SK-N-MC (cell line): ENCODE data around the gene FKBP7.
A peak's percentile ranks its signal among the peaks of the same experiment; 100 is the strongest.
"Not testable (repeated sequence)": the region's sequence is repeated elsewhere in the genome, so short reads cannot be mapped to it uniquely, and the experiment has no call there.

Experiments
- DNase-seq: peaks from one replicate; pipeline ENCODE4 v3.0.0-alpha.2; 2011; ENCODE audit warnings: low read depth, low spot score
- H3K27ac ChIP-seq: fragments of 200-600 bp; sonication (generic); 2 replicates; pipeline ENCODE4 v1.5.1; 2016; ENCODE audit warnings: mixed run types
- H3K36me3 ChIP-seq: fragments of 200-600 bp; sonication (generic); 2 replicates; pipeline ENCODE4 v1.6.1; 2017; ENCODE audit warnings: antibody characterized with exemption, low read length, mixed read lengths; ENCODE audit not compliant: insufficient read depth
- H3K4me3 ChIP-seq: fragments of 200-600 bp; sonication (generic); 2 replicates; pipeline ENCODE4 v1.5.1; 2016
- H3K9ac ChIP-seq: fragments of 200-600 bp; sonication (generic); 2 replicates; pipeline ENCODE4 v1.8.0; 2017; ENCODE audit warnings: mixed run types, mixed read lengths; ENCODE audit not compliant: insufficient read length
- H3K9me3 ChIP-seq: fragments of 200-600 bp; sonication (generic); 2 replicates; pipeline ENCODE4 v1.6.1; 2017; ENCODE audit warnings: low read depth, mild to moderate bottlenecking, antibody characterized with exemption, low read length, moderate library complexity, mixed read lengths
- EZH2 ChIP-seq: fragments of 200-600 bp; sonication (generic); IDR thresholded peaks from one replicate; pipeline ENCODE4 v1.6.1; 2017; ENCODE audit warnings: antibody characterized with exemption
- FOXP2 ChIP-seq: optimal IDR thresholded peaks from 2 replicates; pipeline ENCODE3; 2011; ENCODE audit warnings: mild to moderate bottlenecking, moderate library complexity; ENCODE audit not compliant: insufficient read depth; ENCODE audit errors: extremely low read length, control extremely low read depth
- POLR2AphosphoS5 ChIP-seq: IDR thresholded peaks from 2 replicates; pipeline ENCODE4 v1.6.1; 2012; ENCODE audit warnings: mild to moderate bottlenecking, low read depth, low read length, borderline replicate concordance

Gene FKBP7

DNA sequence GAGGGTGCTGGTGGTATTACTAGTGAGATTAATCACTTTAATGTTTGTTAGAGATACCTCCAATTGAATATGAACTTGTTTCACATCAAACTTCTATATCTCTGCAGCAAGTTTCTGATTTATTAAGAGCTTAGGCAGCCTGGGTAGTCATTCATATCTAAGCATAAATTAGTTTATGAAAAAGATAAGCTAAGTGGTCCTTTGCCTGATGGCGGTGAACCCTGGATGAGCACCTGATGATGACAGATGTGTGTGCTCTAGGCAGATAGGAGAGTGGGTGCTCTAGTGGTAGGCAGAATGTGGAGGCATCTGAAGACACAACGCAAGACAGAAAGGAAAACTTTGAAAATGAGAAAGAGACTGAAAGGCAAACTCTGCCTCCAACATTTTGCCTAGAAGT lies 5.0 kb downstream of the FKBP7 start:
- no peak overlapping the region for H3K4me3 ChIP-seq
- TF ChIP-seq FOXP2: no peak
- TF ChIP-seq POLR2AphosphoS5: no peak
- no peak for TF ChIP-seq EZH2

DNA sequence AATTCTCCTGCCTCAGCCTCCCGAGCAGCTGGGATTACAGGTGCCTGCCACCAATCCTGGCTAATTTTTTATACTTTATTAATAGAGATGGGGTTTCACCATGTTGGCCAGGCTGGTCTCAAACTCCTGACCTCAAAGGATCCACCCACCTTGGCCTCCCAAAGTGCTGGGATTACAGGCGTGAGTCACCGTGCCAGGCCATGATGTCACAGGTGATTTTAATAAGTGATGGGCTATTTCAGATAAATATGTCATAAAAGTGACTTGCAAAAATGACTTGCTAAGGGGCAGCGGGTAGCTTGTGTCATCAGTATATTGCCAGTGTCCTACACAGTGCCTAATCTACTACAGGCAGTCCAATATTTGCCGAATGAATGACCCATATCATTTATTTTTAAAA lies 7.1 kb downstream of the FKBP7 start:
- H3K9ac ChIP-seq, H3K9me3 ChIP-seq, DNase-seq, H3K27ac ChIP-seq, H3K4me3 ChIP-seq, H3K36me3 ChIP-seq: not testable (repeated sequence)

More for the DNA sequence above, 5.0 kb downstream of the FKBP7 start:
- no peak overlapping the region for H3K9ac ChIP-seq
- no peak overlapping the region for H3K27ac ChIP-seq
- H3K36me3 ChIP-seq: no peaks in the 10 kb centered on the region
- H3K9me3 ChIP-seq: no peaks in the 10 kb centered on the region
- no peak for DNase-seq

GRCh38 chr2:178469219-178469849 lies 9.1 kb downstream of the FKBP7 start:
- Histone ChIP-seq H3K4me3 (no peak overlapping the region), H3K9me3 (no peaks in the 10 kb centered on the region), H3K27ac (no peak overlapping the region), H3K36me3 (peaks cover 14% of the 10 kb centered on the region), H3K9ac (no peak overlapping the region)
- DNase-seq: no peak
- TF ChIP-seq EZH2: no peak
- no peak for TF ChIP-seq FOXP2
- no peak for TF ChIP-seq POLR2AphosphoS5

DNA sequence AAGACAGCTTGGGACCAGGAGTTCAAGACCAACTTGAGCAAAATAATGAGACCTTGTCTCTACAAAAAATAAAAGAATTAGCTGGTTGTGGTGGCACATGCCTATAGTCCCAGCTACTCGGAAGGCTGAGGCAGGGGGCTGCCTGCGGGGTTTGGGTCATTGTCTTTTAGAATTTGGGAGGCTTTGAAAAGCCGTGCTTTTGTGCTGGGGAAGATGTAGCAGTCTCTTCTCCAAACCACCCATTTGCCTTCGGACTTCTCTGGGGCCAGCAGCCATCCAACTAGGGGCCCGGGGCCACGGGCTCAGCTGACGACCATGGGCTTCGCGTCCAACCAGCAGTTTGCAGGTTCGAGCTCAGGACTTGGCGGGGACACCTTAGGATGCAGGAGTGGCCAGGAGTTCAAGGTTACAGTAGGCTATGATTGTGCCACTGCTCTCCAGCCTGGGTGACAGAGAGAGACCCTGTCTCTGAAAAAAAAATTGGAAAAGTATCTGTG lies 21.0 kb downstream of the FKBP7 start:
- Histone ChIP-seq H3K9ac (no peak overlapping the region), H3K4me3 (no peak overlapping the region), H3K27ac (no peak overlapping the region), H3K9me3 (no peaks in the 10 kb centered on the region), H3K36me3 (no peaks in the 10 kb centered on the region)
- DNase-seq: no peak
- TF ChIP-seq POLR2AphosphoS5 (no peak), EZH2 (no peak), FOXP2 (no peak)

DNA sequence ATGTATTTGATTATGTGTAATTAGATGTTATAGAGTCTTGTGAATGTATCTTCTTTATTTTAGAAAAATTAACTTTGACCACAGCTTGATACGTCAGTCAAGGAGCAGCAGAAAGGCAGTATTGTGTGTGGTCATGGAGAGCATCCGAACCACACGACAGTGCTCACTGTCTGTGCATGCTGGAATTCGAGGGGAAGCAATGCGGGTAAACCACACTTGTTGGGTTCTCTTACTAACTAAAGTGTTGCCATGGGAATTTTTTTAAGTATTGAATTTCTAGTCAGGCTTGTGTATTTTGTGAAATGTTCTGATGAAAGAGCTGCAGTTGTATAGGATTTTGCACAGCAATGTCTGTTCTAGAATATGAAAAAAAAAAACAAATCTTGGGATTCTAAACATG lies 22.5 kb downstream of the FKBP7 start:
- no peak overlapping the region for H3K9ac ChIP-seq
- TF ChIP-seq EZH2 (no peak), FOXP2 (no peak), POLR2AphosphoS5 (no peak)
- DNase-seq: no peak
- no peak overlapping the region for H3K27ac ChIP-seq
- H3K9me3 ChIP-seq: no peaks in the 10 kb centered on the region
- H3K4me3 ChIP-seq: no peak overlapping the region
- no peaks in the 10 kb centered on the region for H3K36me3 ChIP-seq

DNA sequence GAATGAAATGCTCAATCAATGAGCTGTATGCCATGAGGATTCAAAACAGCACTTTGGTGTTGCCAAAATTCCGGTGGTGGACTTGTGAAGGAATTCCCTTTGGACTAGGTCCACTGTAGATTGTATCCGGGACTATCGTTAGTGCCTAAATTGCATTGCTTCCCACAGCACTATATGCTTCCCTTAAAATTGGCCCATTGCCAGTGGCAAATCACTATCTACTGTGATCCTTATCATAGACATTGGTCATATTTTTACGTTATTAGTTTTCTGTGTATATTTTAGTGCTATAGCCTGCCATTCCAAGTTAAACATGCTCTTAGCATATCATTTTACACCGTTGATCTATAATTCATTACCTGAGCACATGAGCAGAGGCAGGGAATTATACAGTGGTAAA lies 25.5 kb downstream of the FKBP7 start:
- Histone ChIP-seq H3K9ac (no peak overlapping the region), H3K4me3 (no peak overlapping the region), H3K27ac (no peak overlapping the region), H3K36me3 (peaks cover 16% of the 10 kb centered on the region; the same call in 1 of the 2 replicates), H3K9me3 (no peaks in the 10 kb centered on the region)
- no peak for DNase-seq
- TF ChIP-seq POLR2AphosphoS5 (no peak), EZH2 (no peak), FOXP2 (no peak)

DNA sequence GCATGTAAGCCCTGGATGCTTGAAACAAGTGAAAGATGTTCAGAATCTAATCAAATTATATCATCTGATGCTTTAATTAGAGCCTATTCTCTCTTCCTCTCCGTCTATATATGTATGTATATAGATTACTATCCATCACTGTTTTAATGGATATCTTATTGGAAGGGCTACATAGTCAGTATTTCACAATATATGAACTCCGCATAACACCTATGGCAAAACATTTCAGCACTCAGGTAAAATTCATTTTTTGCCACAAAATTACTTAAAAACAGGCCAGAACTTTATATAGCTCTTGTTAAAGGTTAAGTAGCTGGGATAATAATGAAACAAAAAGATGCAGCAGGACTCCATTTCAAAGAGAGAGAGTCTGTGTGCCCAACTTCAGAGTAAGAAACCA lies 26.1 kb downstream of the FKBP7 start:
- H3K4me3 ChIP-seq: no peak overlapping the region
- TF ChIP-seq EZH2 (no peak), POLR2AphosphoS5 (no peak)
- no peak overlapping the region for H3K9ac ChIP-seq
- DNase-seq: no peak
- H3K9me3 ChIP-seq: no peaks in the 10 kb centered on the region
- H3K27ac ChIP-seq: no peak overlapping the region
- H3K36me3 ChIP-seq: peaks cover 17% of the 10 kb centered on the region; the same call in 1 of the 2 replicates

- Histone ChIP-seq H3K4me3 (peak within 1 kb of the TSS; percentile 98), H3K27ac (peak within 1 kb of the TSS; percentile 91), H3K36me3 (peaks cover 26% of the 10 kb centered on the region; the same call in 1 of the 2 replicates), H3K9ac (peak within 1 kb of the TSS; percentile 98), H3K9me3 (no peaks in the 10 kb centered on the region)
- DNase-seq: peak; percentile 55
- TF ChIP-seq POLR2AphosphoS5 (peak; percentile 92), FOXP2 (no peak)
These were observed 27.4 kb downstream of the FKBP7 start, which contains the start of the genes PJVK and PRKRA for GRCh38 chr2:178450774-178451525. PJVK (plus strand) TSS chr2:178451378; CDS start chr2:178453410, 2,032 bp downstream. PRKRA (minus strand) TSS chr2:178451175; CDS start chr2:178451030, 145 bp downstream.
